HG03378 (cell line): ENCODE data around the gene KRTAP19-1.

Source experiments
- ATAC-seq: cut with Tn5 transposase; IDR thresholded peaks from one replicate; pipeline ENCODE4 v1.9.1; 2021; ENCODE audit warnings: mild to moderate bottlenecking, moderate library complexity; ENCODE audit not compliant: unreplicated experiment

KRTAP19-1 gene

DNA sequence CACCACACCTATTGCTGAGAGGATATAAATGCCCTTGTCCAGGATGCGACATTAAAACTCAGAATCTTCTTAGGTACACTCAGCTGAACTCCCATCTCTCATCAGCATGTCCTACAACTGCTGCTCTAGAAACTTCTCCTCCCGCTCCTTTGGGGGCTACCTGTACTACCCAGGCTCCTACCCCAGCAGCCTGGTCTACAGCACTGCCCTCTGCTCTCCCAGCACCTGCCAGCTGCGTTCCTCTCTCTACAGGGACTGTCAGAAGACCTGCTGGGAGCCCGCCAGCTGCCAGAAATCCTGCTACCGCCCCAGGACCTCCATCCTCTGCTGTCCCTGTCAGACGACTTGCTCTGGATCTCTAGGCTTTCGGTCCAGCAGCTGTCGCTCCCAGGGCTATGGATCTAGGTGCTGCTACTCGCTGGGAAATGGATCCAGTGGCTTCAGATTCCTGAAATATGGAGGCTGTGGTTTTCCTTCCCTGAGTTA, 50.0 kb downstream of the KRTAP19-1 start, which contains the start of gene KRTAP13-4:
KRTAP13-4 (plus strand) TSS at position 51 of the 486 bp plus-strand sequence; CDS start at position 107, 56 bp downstream.
- no peak for ATAC-seq
